Panc1 (cell line): Measurements from ENCODE around the gene TOR1A. TPM values are rescaled to one million over a fixed set of nuclear protein-coding genes. Genes with fewer than 3 reads are reported as not detected.
A peak's percentile ranks its signal among the peaks of the same experiment; 100 is the strongest.

Experiments used
- ATAC-seq: fragments of 200-7000 bp; cut with Tn5 transposase; 2 replicates; pipeline ENCODE4 v1.9.1; 2020; ENCODE audit warnings: mild to moderate bottlenecking, moderate library complexity
- BruUV-seq: library from RNA; stranded (reverse); fragments of 400-500 nt; replicated peaks from 2 replicates; lab custom pipeline; 2021; lab: Mats Ljungman, UMichigan
- CTCF ChIA-PET: fragments of 300-600 bp; sonication (Branson Sonifier 250); formaldehyde crosslinking; loops from one replicate; lab custom pipeline; 2022; ENCODE audit warnings: antibody characterized with exemption; lab: Charles Lee
- POLR2A ChIA-PET: fragments of 300-600 bp; sonication (Branson Sonifier 250); formaldehyde crosslinking; loops from one replicate; lab custom pipeline; 2022; ENCODE audit warnings: antibody characterized with exemption; lab: Charles Lee
- DNase-seq: peaks from one replicate; pipeline ENCODE4 v3.0.0-alpha.2; 2010; ENCODE audit warnings: low read depth, low spot score
- H3K27ac ChIP-seq: 2 replicates; pipeline ENCODE4 v1.5.1; 2011; ENCODE audit warnings: mild to moderate bottlenecking, low read length, inconsistent platforms
- H3K27me3 ChIP-seq: fragments of 200-500 bp; sonication (Bioruptor generic); 2 replicates; pipeline ENCODE4 v1.6.0; 2014; ENCODE audit warnings: low read length, inconsistent platforms; ENCODE audit not compliant: control insufficient read depth, insufficient read depth
- H3K36me3 ChIP-seq: fragments of 200-500 bp; sonication (Bioruptor generic); 2 replicates; pipeline ENCODE4 v1.5.1; 2014; ENCODE audit warnings: inconsistent platforms, mild to moderate bottlenecking, low read length, moderate library complexity; ENCODE audit not compliant: control insufficient read depth, insufficient read depth
- H3K4me1 ChIP-seq: 2 replicates; pipeline ENCODE4 v1.5.1; 2011; ENCODE audit warnings: inconsistent platforms, mild to moderate bottlenecking, low read length, moderate library complexity; ENCODE audit not compliant: control insufficient read depth, insufficient read depth
- H3K4me3 ChIP-seq, 2 experiments: 2 replicates each; pipeline ENCODE4 v1.5.1; 2011 to 2012; ENCODE audit warnings: low read depth in 2 of 2, low read length in 2 of 2, mild to moderate bottlenecking in 2 of 2, inconsistent platforms in 1 of 2, moderate library complexity in 1 of 2
- H3K9me3 ChIP-seq: fragments of 200-500 bp; sonication (Bioruptor generic); 2 replicates; pipeline ENCODE4 v1.5.1; 2014; ENCODE audit warnings: low read depth, mild to moderate bottlenecking, inconsistent platforms, low read length, moderate library complexity; ENCODE audit not compliant: control insufficient read depth, insufficient read depth
- POLR2AphosphoS5 ChIP-seq: IDR thresholded peaks from 2 replicates; pipeline ENCODE4 v1.6.1; 2012; ENCODE audit warnings: mild to moderate bottlenecking, low read depth, low read length, moderate library complexity
- SIN3A ChIP-seq: IDR thresholded peaks from 2 replicates; pipeline ENCODE4 v1.6.1; 2012; ENCODE audit warnings: low read depth, mild to moderate bottlenecking, low read length, moderate library complexity, borderline replicate concordance; ENCODE audit not compliant: insufficient read depth
- TCF7L2 ChIP-seq: IDR thresholded peaks from 2 replicates; pipeline ENCODE4 v1.6.1; 2011; ENCODE audit warnings: mild to moderate bottlenecking, low read depth, low read length, inconsistent platforms
- in situ Hi-C: cut with HindIII; loops from 2 replicates; pipeline ENCODE4 v1.10.0; 2016; ENCODE audit warnings: low sequenced_read_pairs, low pct_unique_long_range_greater_than_20kb
- intact Hi-C: fragments of 100-400 bp; cut with micrococcal nuclease; formaldehyde crosslinking; loops from one replicate; pipeline ENCODE4 v1.10.0; 2022; ENCODE audit not compliant: unreplicated experiment
- total RNA-seq: library from RNA; stranded (reverse); gene quantifications from one replicate; pipeline ENCODE4 v1.2.1, GENCODE V29; 2021; ENCODE audit not compliant: unreplicated experiment
- TF ChIP-seq, protein P1 (sequence below): fragments of 450-650 bp; IDR thresholded peaks from 2 replicates; pipeline ENCODE4 v1.5.1; 2017; ENCODE audit warnings: mild to moderate bottlenecking
- TF ChIP-seq, protein P2 (sequence below), 2 experiments: IDR thresholded peaks; 2 replicates each; pipeline ENCODE4 v1.6.1; 2011 to 2012; ENCODE audit warnings: low read depth in 2 of 2, control low read depth in 1 of 2, low read length in 1 of 2, mild to moderate bottlenecking in 1 of 2, moderate library complexity in 1 of 2; ENCODE audit not compliant: insufficient read depth in 1 of 2

Gene TOR1A
- total RNA-seq, 1 experiment from 2014 or later: 33.6 TPM

DNA sequence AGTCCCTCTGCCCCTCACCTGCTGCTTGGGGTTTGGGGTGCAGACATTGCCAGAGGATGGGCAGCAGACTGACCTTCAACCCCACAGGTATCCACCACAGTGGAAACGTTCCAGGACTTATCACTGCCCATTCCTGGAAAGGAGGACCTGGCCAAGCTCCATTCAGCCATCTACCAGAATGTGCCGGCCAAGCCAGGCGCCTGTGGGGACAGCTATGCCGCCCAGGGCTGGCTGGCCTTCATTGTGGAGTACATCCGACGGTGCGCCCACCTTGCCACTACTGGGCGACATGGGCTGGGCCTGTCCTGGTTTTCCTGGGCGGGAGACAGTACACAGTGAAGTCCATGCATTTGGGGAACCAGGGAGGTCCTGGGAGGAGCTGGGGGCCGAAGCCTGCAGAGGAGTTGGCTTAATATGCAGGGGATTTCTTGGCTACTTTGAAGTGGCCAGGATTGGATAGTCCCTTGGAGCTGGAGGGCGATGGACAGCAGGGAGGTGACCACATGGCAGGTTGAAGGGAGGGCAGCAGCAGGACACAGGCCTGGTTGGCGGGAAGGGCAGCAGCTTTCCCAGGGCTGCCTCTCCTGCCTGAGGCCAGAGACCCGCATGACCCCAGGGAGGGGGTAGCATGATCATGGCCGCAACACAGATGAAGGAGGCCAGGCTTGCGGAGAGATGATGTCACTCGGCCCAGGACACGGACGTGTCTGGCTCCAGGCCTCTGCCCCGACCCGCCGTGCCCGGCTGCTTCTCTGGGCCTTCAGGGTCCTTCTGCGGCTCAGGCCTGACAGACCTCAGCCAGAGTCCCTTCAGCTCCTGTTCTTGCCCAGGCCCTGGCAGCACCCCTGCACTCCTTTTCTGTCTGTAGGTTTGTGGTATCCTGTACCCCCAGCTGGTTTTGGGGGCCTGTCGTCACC, 45.9 kb upstream of the TOR1A start:
- Histone ChIP-seq H3K4me3 (no peak overlapping the region), H3K27me3 (no peaks in the 10 kb centered on the region), H3K4me1 (no peaks in the 10 kb centered on the region), H3K36me3 (no peaks in the 10 kb centered on the region), H3K9me3 (no peaks in the 10 kb centered on the region), H3K27ac (no peak overlapping the region)
- POLR2A ChIA-PET: no interaction called here
- no TSS peak for BruUV-seq
- ATAC-seq (no peak), DNase-seq (no peak)
- TF ChIP-seq TCF7L2 (no peak), SIN3A (no peak), POLR2AphosphoS5 (no peak)
- TF ChIP-seq, protein P1, sequence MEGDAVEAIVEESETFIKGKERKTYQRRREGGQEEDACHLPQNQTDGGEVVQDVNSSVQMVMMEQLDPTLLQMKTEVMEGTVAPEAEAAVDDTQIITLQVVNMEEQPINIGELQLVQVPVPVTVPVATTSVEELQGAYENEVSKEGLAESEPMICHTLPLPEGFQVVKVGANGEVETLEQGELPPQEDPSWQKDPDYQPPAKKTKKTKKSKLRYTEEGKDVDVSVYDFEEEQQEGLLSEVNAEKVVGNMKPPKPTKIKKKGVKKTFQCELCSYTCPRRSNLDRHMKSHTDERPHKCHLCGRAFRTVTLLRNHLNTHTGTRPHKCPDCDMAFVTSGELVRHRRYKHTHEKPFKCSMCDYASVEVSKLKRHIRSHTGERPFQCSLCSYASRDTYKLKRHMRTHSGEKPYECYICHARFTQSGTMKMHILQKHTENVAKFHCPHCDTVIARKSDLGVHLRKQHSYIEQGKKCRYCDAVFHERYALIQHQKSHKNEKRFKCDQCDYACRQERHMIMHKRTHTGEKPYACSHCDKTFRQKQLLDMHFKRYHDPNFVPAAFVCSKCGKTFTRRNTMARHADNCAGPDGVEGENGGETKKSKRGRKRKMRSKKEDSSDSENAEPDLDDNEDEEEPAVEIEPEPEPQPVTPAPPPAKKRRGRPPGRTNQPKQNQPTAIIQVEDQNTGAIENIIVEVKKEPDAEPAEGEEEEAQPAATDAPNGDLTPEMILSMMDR: no peak
- TF ChIP-seq, protein P2, sequence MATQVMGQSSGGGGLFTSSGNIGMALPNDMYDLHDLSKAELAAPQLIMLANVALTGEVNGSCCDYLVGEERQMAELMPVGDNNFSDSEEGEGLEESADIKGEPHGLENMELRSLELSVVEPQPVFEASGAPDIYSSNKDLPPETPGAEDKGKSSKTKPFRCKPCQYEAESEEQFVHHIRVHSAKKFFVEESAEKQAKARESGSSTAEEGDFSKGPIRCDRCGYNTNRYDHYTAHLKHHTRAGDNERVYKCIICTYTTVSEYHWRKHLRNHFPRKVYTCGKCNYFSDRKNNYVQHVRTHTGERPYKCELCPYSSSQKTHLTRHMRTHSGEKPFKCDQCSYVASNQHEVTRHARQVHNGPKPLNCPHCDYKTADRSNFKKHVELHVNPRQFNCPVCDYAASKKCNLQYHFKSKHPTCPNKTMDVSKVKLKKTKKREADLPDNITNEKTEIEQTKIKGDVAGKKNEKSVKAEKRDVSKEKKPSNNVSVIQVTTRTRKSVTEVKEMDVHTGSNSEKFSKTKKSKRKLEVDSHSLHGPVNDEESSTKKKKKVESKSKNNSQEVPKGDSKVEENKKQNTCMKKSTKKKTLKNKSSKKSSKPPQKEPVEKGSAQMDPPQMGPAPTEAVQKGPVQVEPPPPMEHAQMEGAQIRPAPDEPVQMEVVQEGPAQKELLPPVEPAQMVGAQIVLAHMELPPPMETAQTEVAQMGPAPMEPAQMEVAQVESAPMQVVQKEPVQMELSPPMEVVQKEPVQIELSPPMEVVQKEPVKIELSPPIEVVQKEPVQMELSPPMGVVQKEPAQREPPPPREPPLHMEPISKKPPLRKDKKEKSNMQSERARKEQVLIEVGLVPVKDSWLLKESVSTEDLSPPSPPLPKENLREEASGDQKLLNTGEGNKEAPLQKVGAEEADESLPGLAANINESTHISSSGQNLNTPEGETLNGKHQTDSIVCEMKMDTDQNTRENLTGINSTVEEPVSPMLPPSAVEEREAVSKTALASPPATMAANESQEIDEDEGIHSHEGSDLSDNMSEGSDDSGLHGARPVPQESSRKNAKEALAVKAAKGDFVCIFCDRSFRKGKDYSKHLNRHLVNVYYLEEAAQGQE (IDR thresholded peaks at IDR 0.05; ENCODE audit: insufficient read depth in 1 of 2, low read depth in 2 of 2, low read length in 1 of 2): no peak
- intact Hi-C loops: no loop called here
- in situ Hi-C loops: no loop called here
- CTCF ChIA-PET: no interaction called here

GRCh38 chr9:129868872-129869486, 45.0 kb upstream of the TOR1A start:
- Histone ChIP-seq H3K4me3 (no peak overlapping the region), H3K36me3 (no peaks in the 10 kb centered on the region), H3K27me3 (no peaks in the 10 kb centered on the region), H3K4me1 (no peaks in the 10 kb centered on the region), H3K9me3 (no peaks in the 10 kb centered on the region), H3K27ac (no peak overlapping the region)
- no peak for DNase-seq
- ATAC-seq: 0 out of 2 replicates have a peak, but pooled peaks have one; percentile 32
- in situ Hi-C loops: no loop called here
- CTCF ChIA-PET: no interaction called here
- POLR2A ChIA-PET: no interaction called here
- TF ChIP-seq, protein P2 (IDR thresholded peaks at IDR 0.05; ENCODE audit: insufficient read depth in 1 of 2, low read depth in 2 of 2, low read length in 1 of 2): no peak
- TF ChIP-seq SIN3A: no peak
- TF ChIP-seq, protein P1: no peak
- TF ChIP-seq TCF7L2: no peak
- TF ChIP-seq POLR2AphosphoS5: no peak
- BruUV-seq: no TSS peak
- intact Hi-C loops: no loop called here
